Ramos (cell line): ENCODE measurements around the gene PRM1.

Source experiments
- in situ Hi-C: fragments of 300-500 bp; cut with MboI; formaldehyde crosslinking; loops from one replicate; pipeline ENCODE4 v1.14.3; 2022; ENCODE audit warnings: low sequenced_read_pairs; ENCODE audit not compliant: unreplicated experiment

PRM1 gene

GRCh38 chr16:11315510-11315909, 34.4 kb upstream of the PRM1 start:
- in situ Hi-C loops = loop anchor here (25.0 kb wide), 2 partner anchors 647 to 997 kb away; partner anchors contain the start of gene TNFRSF17

DNA sequence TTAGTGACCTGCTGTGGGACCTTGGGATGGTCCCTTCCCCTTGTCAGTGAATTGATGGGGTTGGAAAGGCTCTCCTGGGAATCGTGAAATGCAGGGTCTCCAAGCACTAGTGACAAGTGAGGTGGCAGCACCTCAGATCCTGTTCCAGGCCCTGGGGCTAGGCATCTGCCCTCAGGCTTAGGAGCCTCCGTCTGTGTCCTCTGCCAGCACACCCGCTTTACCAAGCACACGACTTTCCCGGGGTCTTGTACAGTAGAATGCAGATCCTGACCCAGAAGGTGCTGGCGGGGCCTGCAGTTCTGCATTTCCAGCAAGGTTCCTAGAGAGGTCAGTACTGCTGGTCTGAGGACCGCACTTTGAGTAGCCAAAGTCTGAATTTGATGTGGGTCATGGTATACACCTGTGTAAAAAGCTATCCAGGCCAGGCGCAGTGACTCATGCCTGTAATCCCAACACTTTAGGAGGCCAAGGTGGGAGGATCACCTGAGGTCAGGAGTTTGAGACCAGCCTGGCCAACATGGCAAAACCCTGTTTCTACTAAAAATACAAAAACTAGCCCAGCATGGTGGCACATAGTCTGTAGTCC, 33.3 kb upstream of the PRM1 start:
- in situ Hi-C loops = loop anchor here (25.0 kb wide), 2 partner anchors 648 to 998 kb away; partner anchors contain the start of gene TNFRSF17

- in situ Hi-C loops = loop anchor here (25.0 kb wide), 2 partner anchors 649 to 999 kb away; partner anchors contain the start of gene TNFRSF17
These were observed 32.6 kb upstream of the PRM1 start for GRCh38 chr16:11313493-11314308.

GRCh38 chr16:11312718-11313492, 31.8 kb upstream of the PRM1 start:
- in situ Hi-C loops = loop anchor here (25.0 kb wide), 2 partner anchors 649 to 999 kb away; partner anchors contain the start of gene TNFRSF17

DNA sequence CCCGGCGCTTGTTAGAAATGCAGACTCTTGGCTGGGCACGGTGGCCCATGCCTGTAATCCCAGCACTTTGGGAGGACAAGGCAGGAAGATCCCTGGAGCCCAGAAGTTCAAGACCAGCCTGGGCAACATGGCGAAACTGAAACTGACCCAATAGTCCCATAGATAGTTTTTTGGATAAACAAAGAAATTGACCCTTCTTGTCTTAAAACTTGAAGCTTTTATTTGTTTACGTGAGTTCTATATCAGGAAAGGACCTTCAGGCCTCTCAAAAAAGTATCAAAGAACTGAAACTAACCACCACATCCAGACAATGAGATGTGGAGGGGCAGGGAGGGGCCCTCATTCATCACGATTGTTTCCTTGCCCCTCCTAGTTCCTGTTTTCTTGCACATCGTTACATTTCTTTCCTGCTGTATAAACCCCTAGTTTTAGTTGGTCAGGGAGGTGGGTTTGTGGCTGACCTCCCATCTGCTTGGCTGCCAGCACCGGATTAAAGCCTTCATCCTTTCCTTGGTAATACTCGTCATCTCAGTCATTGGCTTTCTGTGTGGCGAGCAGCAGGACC, 29.9 kb upstream of the PRM1 start:
- in situ Hi-C loops = loop anchor here (25.0 kb wide), 2 partner anchors 651 to 1001 kb away; partner anchors contain the start of gene TNFRSF17

DNA sequence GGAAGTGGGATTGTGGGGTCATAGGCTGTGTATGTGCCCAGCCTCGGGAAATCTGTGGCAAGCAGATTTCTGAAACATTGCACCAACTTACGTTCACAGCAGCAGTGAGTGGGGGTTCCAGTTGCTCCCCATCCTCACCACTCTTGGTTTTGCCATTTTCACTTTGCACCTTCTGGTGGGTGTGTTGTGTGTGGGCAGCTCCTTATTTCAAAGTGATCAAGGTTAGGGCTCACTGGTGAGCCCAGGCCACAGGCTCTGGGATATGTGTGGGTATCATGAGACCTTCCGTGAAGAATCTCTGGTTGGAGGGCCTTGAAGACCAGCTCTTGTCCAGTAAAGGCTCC, 29.5 kb upstream of the PRM1 start:
- in situ Hi-C loops = loop anchor here (25.0 kb wide), 2 partner anchors 652 to 1002 kb away; partner anchors contain the start of gene TNFRSF17

DNA sequence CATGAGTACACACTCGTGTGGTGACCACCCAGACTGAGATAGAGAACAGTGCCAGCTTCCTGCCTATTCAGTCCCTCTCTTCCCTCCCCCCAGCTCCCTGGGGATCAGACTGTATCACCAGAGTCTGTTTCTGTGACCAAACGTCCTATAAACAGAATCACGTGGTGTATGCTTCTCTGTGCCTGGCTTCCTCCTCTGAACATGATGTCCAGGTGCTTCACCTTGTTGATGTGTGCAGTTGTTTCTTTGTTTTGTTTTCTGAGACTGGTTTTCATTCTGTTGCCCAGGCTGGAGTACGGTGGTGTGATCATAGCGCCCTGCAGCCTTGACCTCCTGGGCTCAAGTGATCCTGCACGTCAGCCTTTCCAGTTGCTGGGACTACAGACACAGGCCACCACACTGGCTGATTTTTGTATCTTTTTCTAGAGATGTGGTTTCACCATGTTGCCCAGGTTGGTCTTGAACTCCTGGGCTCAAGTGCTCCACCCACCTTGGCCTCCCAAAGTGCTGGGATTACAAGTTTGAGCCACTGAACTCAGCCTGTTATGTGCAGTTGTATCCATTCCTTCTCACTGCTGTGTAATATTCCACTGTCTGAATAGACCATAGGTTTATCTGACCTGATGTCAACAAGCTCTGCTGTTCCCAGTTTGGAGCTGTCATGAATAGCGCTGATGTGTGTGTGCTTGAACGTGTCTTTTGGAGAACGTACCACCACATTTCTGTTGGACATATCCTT, 28.9 kb upstream of the PRM1 start:
- in situ Hi-C loops = loop anchor here (10.0 to 25.0 kb wide), 3 partner anchors 315 to 1002 kb away; partner anchors contain the start of gene TNFRSF17

- in situ Hi-C loops = loop anchor here (10.0 to 25.0 kb wide), 3 partner anchors 316 to 1004 kb away; partner anchors contain the start of gene TNFRSF17
These were observed 27.6 kb upstream of the PRM1 start for GRCh38 chr16:11308493-11309283.

- in situ Hi-C loops = loop anchor here (10.0 to 25.0 kb wide), 3 partner anchors 317 to 1004 kb away; partner anchors contain the start of gene TNFRSF17
These were observed 26.7 kb upstream of the PRM1 start for GRCh38 chr16:11307639-11308492.

DNA sequence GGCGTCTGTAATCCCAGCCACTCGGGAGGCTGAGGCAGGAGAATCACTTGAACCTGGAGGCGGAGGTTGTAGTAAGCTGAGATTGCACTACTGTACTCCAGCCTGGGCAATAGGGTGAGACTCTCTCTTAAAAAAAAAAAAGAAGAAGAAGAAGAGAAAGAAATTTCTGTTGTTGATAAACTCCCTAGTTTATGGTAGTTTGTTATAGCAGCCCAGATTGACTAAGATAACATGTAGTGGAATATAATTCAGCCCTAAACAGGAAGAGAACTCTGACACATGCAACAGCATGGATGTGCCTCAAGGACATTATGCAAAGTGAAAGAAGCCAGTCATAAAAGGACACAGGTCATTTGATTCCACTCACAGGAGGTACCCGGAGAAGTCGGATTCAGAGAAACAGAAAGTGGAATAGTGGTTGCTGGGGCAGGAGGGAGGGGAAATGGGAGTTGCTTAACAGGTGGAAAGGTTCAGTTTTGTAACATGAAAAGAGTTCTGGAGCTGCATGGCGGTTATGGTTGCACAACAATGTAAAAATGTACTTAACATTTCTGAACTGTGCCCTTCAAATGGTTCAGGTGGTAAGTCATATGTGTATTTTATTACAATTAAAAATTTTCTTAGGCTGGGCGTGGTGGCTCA, 26.0 kb upstream of the PRM1 start:
- in situ Hi-C loops = loop anchor here (10.0 to 25.0 kb wide), 3 partner anchors 318 to 1005 kb away; partner anchors contain the start of gene TNFRSF17

GRCh38 chr16:11306381-11306780, 25.3 kb upstream of the PRM1 start:
- in situ Hi-C loops = loop anchor here (10.0 to 25.0 kb wide), 3 partner anchors 318 to 1006 kb away; partner anchors contain the start of gene TNFRSF17

DNA sequence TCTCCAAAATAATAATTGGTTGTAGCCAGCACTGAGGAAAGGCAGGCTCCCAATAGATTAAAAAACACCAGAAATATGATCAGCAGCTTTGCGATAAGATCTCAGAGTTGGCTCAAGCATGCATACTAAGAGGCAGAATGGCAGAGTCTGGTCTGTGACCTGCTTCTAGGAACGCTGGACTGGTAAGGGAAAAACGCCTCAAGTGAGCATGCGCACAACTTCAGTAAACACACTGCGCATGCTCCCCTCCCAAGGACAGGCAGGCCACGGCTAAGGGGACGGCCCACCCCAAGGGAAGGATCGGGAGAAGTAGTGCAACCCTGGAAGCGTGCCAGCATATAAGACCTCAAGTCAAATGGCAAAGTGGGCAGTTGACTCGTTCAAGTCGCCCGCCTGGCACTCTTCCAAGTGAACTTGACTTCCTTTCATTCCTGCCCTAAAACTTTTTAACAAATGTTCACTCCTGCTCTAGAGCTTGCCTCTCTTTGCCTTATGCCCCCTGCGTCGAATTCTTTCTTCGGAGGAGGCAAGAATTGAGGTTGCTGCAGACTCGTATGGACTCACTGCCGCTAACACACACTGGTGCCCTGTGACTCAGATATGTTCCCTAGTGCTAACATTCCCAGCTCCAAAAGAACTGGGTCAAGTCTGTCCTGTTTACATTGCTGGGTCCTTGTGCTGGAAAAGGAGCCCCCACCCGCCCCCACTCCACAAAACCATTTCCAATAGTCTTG, 22.4 kb upstream of the PRM1 start:
- in situ Hi-C loops = loop anchor here (10.0 to 25.0 kb wide), 3 partner anchors 321 to 1009 kb away; partner anchors contain the start of gene TNFRSF17

DNA sequence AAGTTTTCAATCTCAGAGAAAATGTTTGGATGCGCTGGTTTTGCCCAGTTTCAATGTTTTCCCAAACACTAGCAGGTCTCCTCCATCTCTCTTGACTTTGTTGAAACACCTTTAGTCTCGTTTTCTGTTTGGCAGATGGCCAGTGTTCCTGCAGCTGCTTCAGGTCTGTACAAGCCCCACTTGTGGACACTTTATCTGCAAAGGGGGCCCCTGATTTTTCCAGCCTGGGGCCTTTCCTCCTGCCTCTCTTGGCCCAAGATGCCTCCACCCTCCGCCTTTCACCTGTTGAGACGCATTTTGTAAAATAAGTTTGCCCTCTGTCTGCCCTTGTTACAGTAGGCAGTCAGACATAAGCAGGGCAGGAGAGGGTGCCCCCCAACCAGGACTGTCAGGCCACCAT, 21.8 kb upstream of the PRM1 start:
- in situ Hi-C loops = loop anchor here (10.0 to 25.0 kb wide), 3 partner anchors 322 to 1009 kb away; partner anchors contain the start of gene TNFRSF17

DNA sequence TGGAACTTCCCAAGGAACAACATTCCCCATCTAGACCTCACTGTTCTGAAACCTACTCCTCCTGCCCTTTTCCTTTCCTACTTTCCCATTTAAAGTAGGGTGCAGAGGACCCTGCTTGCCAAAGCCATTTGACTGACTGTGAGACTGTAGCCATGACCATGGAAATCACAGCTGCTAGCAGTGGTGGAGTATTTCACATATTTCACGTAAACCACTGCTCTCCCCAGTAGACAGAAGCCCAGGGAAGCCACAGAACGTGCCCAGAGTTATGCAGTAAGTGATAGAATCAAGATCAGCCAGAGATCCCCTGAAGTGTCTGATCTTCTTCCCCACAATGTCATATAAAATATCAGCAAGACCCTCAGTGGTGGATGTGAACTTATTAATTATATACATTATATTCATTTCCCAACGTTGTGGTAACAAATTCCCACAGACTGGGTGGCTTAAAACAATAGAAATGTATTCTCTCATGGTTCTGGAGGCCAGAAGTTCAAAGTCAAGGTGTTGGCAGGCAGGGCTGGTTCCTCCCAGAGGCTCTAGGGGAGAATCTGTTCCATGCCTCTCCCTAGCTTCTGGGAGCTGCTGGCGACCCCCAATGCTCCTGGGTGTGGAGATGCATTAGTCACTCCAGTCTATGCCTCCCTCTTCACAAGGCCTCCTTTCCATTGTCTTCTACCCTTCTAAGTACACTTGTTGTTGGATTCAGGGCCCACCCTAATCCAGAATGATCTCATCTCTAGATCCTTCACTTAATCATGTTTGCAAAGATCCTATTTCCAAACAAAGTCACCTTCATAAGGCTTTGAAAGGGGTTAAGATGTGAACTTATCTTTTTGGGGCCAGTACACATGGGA, 20.7 kb upstream of the PRM1 start:
- in situ Hi-C loops = loop anchor here (10.0 to 25.0 kb wide), 3 partner anchors 323 to 1010 kb away; partner anchors contain the start of gene TNFRSF17

GRCh38 chr16:11300560-11300892, 19.4 kb upstream of the PRM1 start:
- in situ Hi-C loops = loop anchor here (10.0 to 25.0 kb wide), 3 partner anchors 324 to 1012 kb away; partner anchors contain the start of gene TNFRSF17
